Caco-2 (cell line): ENCODE results near the gene MYADML2. TPM values are rescaled to one million over a fixed set of nuclear protein-coding genes. Genes with fewer than 3 reads are reported as not detected.
A peak's percentile ranks its signal among the peaks of the same experiment; 100 is the strongest.

Source experiments
- BruUV-seq: library from RNA; stranded (reverse); fragments of 400-500 nt; replicated peaks from 2 replicates; lab custom pipeline; 2021; lab: Mats Ljungman, UMichigan
- CTCF ChIA-PET: fragments of 300-600 bp; sonication (Branson Sonifier 250); formaldehyde crosslinking; loops from one replicate; lab custom pipeline; 2022; ENCODE audit warnings: antibody characterized with exemption; lab: Charles Lee
- POLR2A ChIA-PET: fragments of 300-600 bp; sonication (Branson Sonifier 250); formaldehyde crosslinking; loops from one replicate; lab custom pipeline; 2022; ENCODE audit warnings: antibody characterized with exemption; lab: Charles Lee
- DNase-seq, 2 experiments: peaks; one replicate each; pipeline versions ENCODE4 v3.0.0 to v3.0.0-alpha.2; 2020 to 2022
- H3K27me3 ChIP-seq: replicated peaks from 2 replicates; pipeline ENCODE4 v1.6.0; 2011; ENCODE audit warnings: low read length; ENCODE audit not compliant: control insufficient read depth, insufficient read depth
- H3K36me3 ChIP-seq: 2 replicates; pipeline ENCODE4 v1.5.1; 2011; ENCODE audit warnings: low read length; ENCODE audit not compliant: control insufficient read depth, insufficient read depth
- H3K4me1 ChIP-seq: fragments of 250-450 bp; sonication (Bioruptor Pico); 2 replicates; pipeline ENCODE4 v1.5.1; 2020; ENCODE audit warnings: mild to moderate bottlenecking
- H3K4me3 ChIP-seq: 2 replicates; pipeline ENCODE4 v1.5.1; 2011; ENCODE audit warnings: low read depth, mild to moderate bottlenecking, control low read depth, low read length
- H3K9me3 ChIP-seq: fragments of 250-450 bp; sonication (Bioruptor Pico); 2 replicates; pipeline ENCODE4 v1.5.1; 2020; ENCODE audit warnings: mild to moderate bottlenecking, moderate library complexity
- H3K27ac Mint-ChIP-seq: one replicate; pipeline ENCODE4 v1.8.0; 2022; ENCODE audit warnings: mixed read lengths; ENCODE audit not compliant: unreplicated experiment
- H3K27me3 Mint-ChIP-seq: one replicate; pipeline ENCODE4 v1.8.0; 2022; ENCODE audit warnings: mixed read lengths; ENCODE audit not compliant: insufficient read depth, unreplicated experiment
- H3K36me3 Mint-ChIP-seq: one replicate; pipeline ENCODE4 v1.8.0; 2022; ENCODE audit warnings: mild to moderate bottlenecking, mixed read lengths; ENCODE audit not compliant: insufficient read depth, unreplicated experiment
- H3K4me1 Mint-ChIP-seq: one replicate; pipeline ENCODE4 v1.8.0; 2022; ENCODE audit warnings: low read depth, mixed read lengths; ENCODE audit not compliant: unreplicated experiment
- H3K4me3 Mint-ChIP-seq: one replicate; pipeline ENCODE4 v1.8.0; 2022; ENCODE audit warnings: mild to moderate bottlenecking, moderate library complexity, mixed read lengths; ENCODE audit not compliant: unreplicated experiment
- H3K9me3 Mint-ChIP-seq: one replicate; pipeline ENCODE4 v1.8.0; 2022; ENCODE audit warnings: mixed read lengths; ENCODE audit not compliant: unreplicated experiment
- CTCF ChIP-seq, 2 experiments: fragments of 200-600 bp in 1 of 2; IDR thresholded peaks; 1 replicate in 1 of 2; 2 replicates in 1 of 2; pipeline versions ENCODE4 v1.5.1 to v1.8.0; 2011 to 2022; ENCODE audit warnings: antibody characterized with exemption in 1 of 2, control low read depth in 1 of 2, inconsistent platforms in 1 of 2, low read depth in 1 of 2, low read length in 1 of 2, mild to moderate bottlenecking in 1 of 2, moderate library complexity in 1 of 2; ENCODE audit not compliant: insufficient read depth in 1 of 2, severe bottlenecking in 1 of 2, unreplicated experiment in 1 of 2
- intact Hi-C: fragments of 100-400 bp; cut with micrococcal nuclease; formaldehyde crosslinking; loops from one replicate; pipeline ENCODE4 v1.10.0; 2022; ENCODE audit not compliant: unreplicated experiment
- total RNA-seq: library from RNA; stranded (reverse); gene quantifications from 2 replicates; pipeline ENCODE4 v1.2.3, GENCODE V29; 2022

MYADML2 gene
- total RNA-seq, 1 experiment from 2014 or later, result not detected

GRCh38 chr17:81980707-81981343, 33.8 kb upstream of the MYADML2 start:
- TF ChIP-seq CTCF (IDR thresholded peaks at IDR 0.05; ENCODE audit: insufficient read depth in 1 of 2, low read depth in 1 of 2, low read length in 1 of 2, severe bottlenecking in 1 of 2, unreplicated experiment in 1 of 2), result no peak
- H3K27ac Mint-ChIP-seq, result no peak overlapping the region
- no peaks in the 10 kb centered on the region for H3K27me3 ChIP-seq
- no peaks in the 10 kb centered on the region for H3K9me3 ChIP-seq
- CTCF ChIA-PET, result no interaction called here
- peaks cover 3% of the 10 kb centered on the region for H3K36me3 ChIP-seq
- POLR2A ChIA-PET, result no interaction called here
- H3K9me3 Mint-ChIP-seq, result no peaks in the 10 kb centered on the region
- H3K27me3 Mint-ChIP-seq, result no peaks in the 10 kb centered on the region
- H3K4me1 Mint-ChIP-seq, result peaks cover 5% of the 10 kb centered on the region
- intact Hi-C loops, result no loop called here
- peak overlapping the region; percentile 98 for H3K4me3 Mint-ChIP-seq
- DNase-seq, result no peak
- H3K36me3 Mint-ChIP-seq, result peaks cover 73% of the 10 kb centered on the region
- H3K4me1 ChIP-seq, result peaks cover 8% of the 10 kb centered on the region; the same call in 1 of the 2 replicates
- no TSS peak for BruUV-seq
- H3K4me3 ChIP-seq, result no peak overlapping the region

- BruUV-seq, result no TSS peak
- intact Hi-C loops, result no loop called here
- no peaks in the 10 kb centered on the region for H3K27me3 ChIP-seq
- Mint-ChIP-seq H3K9me3 (no peaks in the 10 kb centered on the region), H3K4me1 (peaks cover 5% of the 10 kb centered on the region), H3K36me3 (peaks cover 66% of the 10 kb centered on the region), H3K27me3 (no peaks in the 10 kb centered on the region), H3K27ac (peak overlapping the region; percentile 29), H3K4me3 (peak overlapping the region; percentile 98)
- CTCF ChIA-PET, result no interaction called here
- POLR2A ChIA-PET, result no interaction called here
- peaks cover 8% of the 10 kb centered on the region; the same call in 1 of the 2 replicates for H3K4me1 ChIP-seq
- TF ChIP-seq CTCF (IDR thresholded peaks at IDR 0.05; ENCODE audit: insufficient read depth in 1 of 2, low read depth in 1 of 2, low read length in 1 of 2, severe bottlenecking in 1 of 2, unreplicated experiment in 1 of 2), result no peak
- DNase-seq, result no peak
- H3K36me3 ChIP-seq, result peaks cover 3% of the 10 kb centered on the region; the same call in 1 of the 2 replicates
- H3K4me3 ChIP-seq, result no peak overlapping the region
- H3K9me3 ChIP-seq, result no peaks in the 10 kb centered on the region
Measured at GRCh38 chr17:81980122-81980521, 33.1 kb upstream of the MYADML2 start.

DNA sequence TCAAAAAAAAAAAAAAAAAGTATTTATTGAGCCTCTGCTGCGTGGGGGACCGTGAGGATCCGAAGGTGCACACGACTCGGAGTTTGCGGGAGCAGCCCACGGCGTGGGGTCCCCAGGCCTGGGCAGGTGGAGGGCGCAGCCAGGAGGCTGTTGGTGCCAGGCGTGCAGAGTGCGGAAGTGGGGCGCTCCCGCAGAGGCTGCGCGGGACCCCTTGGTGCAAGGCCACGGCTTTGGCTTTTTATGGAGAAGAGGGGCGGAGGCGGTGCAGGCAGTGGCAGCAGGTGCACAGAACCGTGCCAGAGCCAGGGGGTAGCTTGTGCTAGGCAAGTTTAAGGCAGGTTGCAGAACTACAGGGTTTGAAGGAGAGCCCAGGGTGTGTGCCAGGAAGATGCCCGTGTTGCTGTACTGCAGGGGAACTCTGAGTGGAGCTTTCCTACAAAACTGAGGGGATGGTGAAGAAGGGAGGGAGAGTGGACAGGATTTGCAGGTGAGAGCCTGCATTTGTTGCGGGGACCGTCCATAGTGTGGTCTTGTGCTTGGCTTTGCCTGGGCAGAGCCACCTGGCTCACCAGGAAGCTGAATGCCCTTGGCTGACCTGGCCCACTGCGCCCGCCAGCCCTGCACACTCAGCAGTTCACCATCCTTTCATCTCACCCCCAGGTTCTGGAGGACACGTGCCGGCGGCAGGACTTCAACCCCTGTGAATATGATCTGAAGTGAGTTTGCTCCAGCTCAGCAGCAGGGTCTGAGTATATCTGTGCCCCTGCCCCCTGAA, 31.7 kb upstream of the MYADML2 start:
- H3K4me1 ChIP-seq, result peaks cover 8% of the 10 kb centered on the region; the same call in 1 of the 2 replicates
- no peaks in the 10 kb centered on the region for H3K9me3 Mint-ChIP-seq
- TF ChIP-seq CTCF (IDR thresholded peaks at IDR 0.05; ENCODE audit: insufficient read depth in 1 of 2, low read depth in 1 of 2, low read length in 1 of 2, severe bottlenecking in 1 of 2, unreplicated experiment in 1 of 2), result no peak
- H3K4me3 ChIP-seq, result peak overlapping the region; percentile 79
- peaks cover 2% of the 10 kb centered on the region; the same call in 1 of the 2 replicates for H3K9me3 ChIP-seq
- peak overlapping the region; percentile 98 for H3K4me3 Mint-ChIP-seq
- POLR2A ChIA-PET, result no interaction called here
- intact Hi-C loops, result no loop called here
- DNase-seq, result no peak
- CTCF ChIA-PET, result no interaction called here
- peaks cover 52% of the 10 kb centered on the region for H3K36me3 Mint-ChIP-seq
- no peaks in the 10 kb centered on the region for H3K27me3 Mint-ChIP-seq
- H3K27me3 ChIP-seq, result no peaks in the 10 kb centered on the region
- no peaks in the 10 kb centered on the region for H3K36me3 ChIP-seq
- peaks cover 5% of the 10 kb centered on the region for H3K4me1 Mint-ChIP-seq
- H3K27ac Mint-ChIP-seq, result peak overlapping the region; percentile 97
- BruUV-seq, result no TSS peak
